AG10803 (cell line): Measurements from ENCODE around the gene DENND1C.

ENCODE experiments used
- DNase-seq: peaks from one replicate; pipeline ENCODE4 v3.0.0; 2010; ENCODE audit warnings: low read depth
- H3K4me3 ChIP-seq: 2 replicates; pipeline ENCODE4 v1.5.1; 2011; ENCODE audit warnings: mild to moderate bottlenecking, low read length, control low read depth
- TF ChIP-seq, protein P1 (sequence below): conservative IDR thresholded peaks from 2 replicates; pipeline ENCODE4 v1.5.1; 2011; ENCODE audit warnings: mild to moderate bottlenecking, low read length, control low read depth, inconsistent platforms

Gene DENND1C

DNA sequence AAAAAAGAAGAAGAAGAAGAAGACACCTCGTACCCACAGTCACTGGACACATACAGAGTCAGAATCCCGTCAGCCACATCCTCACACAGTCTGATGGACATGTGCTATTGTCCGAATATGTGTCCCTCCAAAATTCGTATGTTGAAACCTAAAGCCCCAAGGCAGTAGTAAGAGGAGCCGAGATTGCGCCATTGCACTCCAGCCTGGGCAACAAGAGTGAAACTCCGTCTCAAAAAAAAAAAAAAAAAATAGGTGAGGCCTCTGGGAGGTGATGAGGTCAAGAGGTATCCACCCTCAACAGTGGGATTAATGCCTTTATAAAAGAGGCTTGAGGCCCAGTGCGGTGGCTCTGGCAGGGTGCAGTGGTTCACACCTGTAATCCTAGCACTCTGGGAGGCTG, 2.6 kb upstream of the DENND1C start:
- H3K4me3 ChIP-seq = no peak overlapping the region
- DNase-seq = no peak
- TF ChIP-seq, protein P1, sequence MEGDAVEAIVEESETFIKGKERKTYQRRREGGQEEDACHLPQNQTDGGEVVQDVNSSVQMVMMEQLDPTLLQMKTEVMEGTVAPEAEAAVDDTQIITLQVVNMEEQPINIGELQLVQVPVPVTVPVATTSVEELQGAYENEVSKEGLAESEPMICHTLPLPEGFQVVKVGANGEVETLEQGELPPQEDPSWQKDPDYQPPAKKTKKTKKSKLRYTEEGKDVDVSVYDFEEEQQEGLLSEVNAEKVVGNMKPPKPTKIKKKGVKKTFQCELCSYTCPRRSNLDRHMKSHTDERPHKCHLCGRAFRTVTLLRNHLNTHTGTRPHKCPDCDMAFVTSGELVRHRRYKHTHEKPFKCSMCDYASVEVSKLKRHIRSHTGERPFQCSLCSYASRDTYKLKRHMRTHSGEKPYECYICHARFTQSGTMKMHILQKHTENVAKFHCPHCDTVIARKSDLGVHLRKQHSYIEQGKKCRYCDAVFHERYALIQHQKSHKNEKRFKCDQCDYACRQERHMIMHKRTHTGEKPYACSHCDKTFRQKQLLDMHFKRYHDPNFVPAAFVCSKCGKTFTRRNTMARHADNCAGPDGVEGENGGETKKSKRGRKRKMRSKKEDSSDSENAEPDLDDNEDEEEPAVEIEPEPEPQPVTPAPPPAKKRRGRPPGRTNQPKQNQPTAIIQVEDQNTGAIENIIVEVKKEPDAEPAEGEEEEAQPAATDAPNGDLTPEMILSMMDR = no peak

DNA sequence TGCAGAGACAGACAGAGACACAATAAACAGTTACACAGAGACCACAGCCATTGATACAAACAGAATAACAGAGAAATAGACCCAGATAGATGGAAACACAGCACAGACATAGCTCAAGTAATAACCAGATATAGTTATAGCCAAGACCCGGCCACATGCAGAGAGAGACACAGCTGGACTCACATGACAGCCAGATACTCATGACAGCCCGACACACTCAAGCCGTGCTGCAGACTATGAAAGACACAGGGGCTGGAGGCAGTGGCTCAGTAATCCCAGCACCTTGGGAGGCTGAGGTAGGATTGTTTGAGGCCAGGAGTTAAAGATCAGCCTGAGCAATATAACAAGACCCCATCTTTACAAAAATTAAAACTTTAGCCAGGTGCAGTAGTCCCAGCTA, 1.6 kb upstream of the DENND1C start:
- no peak for DNase-seq
- TF ChIP-seq, protein P1 = no peak
- no peak overlapping the region for H3K4me3 ChIP-seq

DNA sequence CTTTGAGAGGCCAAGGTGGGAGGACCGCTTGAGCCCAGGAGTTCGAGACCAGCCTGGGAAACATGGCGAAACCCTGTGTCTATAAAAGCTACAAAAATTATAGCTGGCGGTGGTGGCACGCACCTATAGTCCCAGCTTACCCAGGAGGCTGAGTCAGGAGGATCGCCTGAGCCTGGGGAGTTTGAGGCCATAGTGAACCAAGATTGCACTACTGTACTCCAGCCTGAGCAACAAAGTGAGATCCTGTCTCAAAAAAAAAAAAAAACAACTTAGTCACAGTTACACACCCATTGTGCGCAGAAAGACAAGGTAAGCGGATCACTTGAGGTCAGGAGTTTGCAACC, 728 bp upstream of the DENND1C start:
- no peak overlapping the region for H3K4me3 ChIP-seq
- TF ChIP-seq, protein P1 = no peak

DNA sequence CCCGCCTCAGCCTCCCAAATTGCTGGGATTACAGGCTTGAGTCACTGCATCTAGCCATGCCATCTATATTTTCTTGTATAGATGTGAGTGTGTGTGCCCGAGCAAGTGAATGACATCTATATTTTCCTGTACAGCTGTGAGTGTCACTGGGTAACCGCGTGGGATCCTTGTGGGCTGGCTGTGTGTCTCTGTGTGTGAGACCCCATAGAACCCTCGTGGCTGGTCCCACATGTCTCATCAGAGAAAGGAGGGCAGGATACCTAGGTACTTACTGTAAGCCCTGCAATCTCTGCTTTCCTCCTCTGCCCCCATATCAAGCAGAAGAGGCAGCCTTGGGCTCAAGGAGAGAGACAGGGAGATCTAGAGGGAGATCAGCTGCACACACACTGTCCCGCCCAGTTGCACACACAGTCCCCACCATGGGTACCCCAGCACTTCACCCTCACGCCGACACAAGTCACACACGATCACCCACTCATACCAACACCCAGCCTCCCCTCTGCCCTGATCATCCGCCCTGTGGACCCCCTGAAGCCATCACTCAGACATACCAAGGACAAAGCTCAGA, 655 bp downstream of the DENND1C start:
- TF ChIP-seq, protein P1 = no peak

More for the DNA sequence above, 728 bp upstream of the DENND1C start:
- DNase-seq = no peak

DNA sequence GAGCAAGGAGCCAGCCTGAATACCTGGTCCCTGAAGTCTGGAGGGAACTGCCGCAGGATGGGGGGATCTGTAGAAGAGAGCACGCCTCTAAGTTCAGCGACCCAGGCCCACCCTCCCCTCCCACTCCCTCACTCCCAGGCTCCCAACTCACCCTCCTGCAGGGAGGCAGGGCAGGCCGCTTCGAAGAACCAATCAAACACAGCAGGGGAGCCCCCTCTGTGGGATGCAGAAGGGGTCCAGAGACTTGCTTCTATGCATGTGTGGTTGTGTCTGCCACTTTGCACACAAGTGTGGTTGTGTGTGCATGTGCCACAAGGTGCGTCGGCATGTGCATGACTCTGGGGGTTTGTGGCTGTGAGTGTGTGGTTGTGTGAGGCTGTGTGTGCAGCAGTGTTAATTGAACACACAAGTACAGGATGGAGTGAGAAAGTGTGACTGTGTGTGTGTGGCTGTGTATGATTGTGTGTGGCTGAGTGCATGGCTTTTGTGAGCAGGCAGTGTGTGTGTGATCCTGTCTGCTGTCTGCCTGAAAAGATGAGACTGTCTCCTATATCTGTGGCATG, 1.7 kb downstream of the DENND1C start:
- H3K4me3 ChIP-seq = no peak overlapping the region
- DNase-seq = no peak
- TF ChIP-seq, protein P1 = no peak

More for the DNA sequence above, 655 bp downstream of the DENND1C start:
- no peak overlapping the region for H3K4me3 ChIP-seq
- DNase-seq = no peak

DNA sequence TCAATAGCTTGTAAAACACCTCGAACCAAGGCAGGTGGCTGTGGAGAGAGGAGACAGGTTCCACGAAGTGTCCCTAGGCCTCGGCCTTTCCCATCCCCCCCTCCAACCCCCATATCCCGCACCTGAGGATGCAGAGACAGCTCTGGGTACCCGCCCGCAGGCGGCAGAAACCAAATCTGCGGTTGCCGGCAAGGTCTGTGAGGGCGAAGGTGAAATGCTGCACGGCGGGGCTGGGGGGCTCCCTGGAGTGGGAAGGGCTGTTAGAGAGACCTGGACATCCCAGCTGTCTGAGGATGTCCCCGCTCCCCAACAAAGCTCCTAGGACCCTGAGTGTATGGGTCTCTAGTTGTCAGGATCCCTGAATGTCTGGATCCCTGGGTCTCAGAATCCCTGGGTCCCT, 2.8 kb downstream of the DENND1C start:
- no peak for DNase-seq
- TF ChIP-seq, protein P1 = no peak
- H3K4me3 ChIP-seq = no peak overlapping the region

DNA sequence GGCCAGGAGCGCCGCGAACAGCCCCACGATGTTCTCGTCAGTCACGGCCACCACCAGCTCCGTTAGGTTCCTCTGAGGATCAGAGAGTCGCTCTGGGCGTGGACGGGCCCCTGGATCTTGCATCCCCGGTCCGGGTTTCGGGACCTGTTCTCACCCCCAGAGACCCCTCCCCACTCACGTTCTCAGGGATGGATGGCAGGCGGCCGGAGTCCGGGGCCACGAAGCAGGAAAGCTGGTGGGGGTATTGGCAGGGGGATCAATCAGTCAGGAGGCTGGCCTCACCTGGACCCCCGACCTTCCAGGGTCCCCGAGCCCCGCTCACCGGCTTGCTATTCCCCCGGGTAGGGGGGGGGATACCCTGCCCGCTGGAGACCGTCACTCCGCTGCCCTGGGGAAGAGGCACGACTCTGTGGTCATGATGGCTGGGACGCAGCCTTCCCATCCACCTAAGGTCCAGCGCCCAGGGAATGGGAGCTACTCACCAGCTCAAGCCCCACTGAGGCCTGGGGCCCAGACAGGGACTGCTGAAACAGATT, 4.6 kb downstream of the DENND1C start:
- no peak for DNase-seq
- TF ChIP-seq, protein P1 = no peak
- H3K4me3 ChIP-seq = no peak overlapping the region
